Ishikawa (cell line): ENCODE measurements around the gene TRMT61B.

Experiments used
- USF1 ChIP-seq: IDR thresholded peaks from 2 replicates; pipeline ENCODE4 v1.6.1; 2012
- YY1 ChIP-seq: IDR thresholded peaks from 2 replicates; pipeline ENCODE4 v1.6.1; 2012; ENCODE audit warnings: low read depth

- TF ChIP-seq USF1 (no peak), YY1 (no peak)
Observed at GRCh38 chr2:28802975-28803429, 67.1 kb downstream of the TRMT61B start.
